Lung microvascular endothelial cell (primary cell): ENCODE results near the gene AKR1C1. TPM values are rescaled to one million over a fixed set of nuclear protein-coding genes. Genes with fewer than 3 reads are reported as not detected.
"Not testable (repeated sequence)": the region's sequence is repeated elsewhere in the genome, so short reads cannot be mapped to it uniquely, and the experiment has no call there.

ENCODE experiments used
- DNase-seq, 2 donors: peaks; one replicate each; pipeline versions ENCODE4 v3.0.0 to v3.0.0-alpha.2; 2010; ENCODE audit warnings: low read depth in 2 of 2
- total RNA-seq: library from RNA; depleted of rRNA; stranded (reverse); fragments of >200 nt; gene quantifications from 2 replicates; pipeline ENCODE4 v1.2.1, GENCODE V29; 2014

Gene AKR1C1
- total RNA-seq, result 8.7 and 18.7 TPM in 2 replicates

GRCh38 chr10:4962876-4963814 is at the start of gene AKR1C1:
TSS of gene AKR1C1 (plus strand) at chr10:4963415. CDS start at chr10:4963445, 30 bp downstream.
- DNase-seq, result peak in 1 of 2 donors; percentile 62

- no peak for DNase-seq
Measured at GRCh38 chr10:4914213-4914850, 48.9 kb upstream of the AKR1C1 start.

GRCh38 chr10:4916086-4916716 is 47.0 kb upstream of the AKR1C1 start:
- DNase-seq, result no peak

- no peak for DNase-seq
Measured at GRCh38 chr10:4918236-4918635, 45.0 kb upstream of the AKR1C1 start.

- DNase-seq, result not testable (repeated sequence)
Measured at GRCh38 chr10:4924482-4924881, 38.7 kb upstream of the AKR1C1 start.

GRCh38 chr10:4926400-4926799 is 36.8 kb upstream of the AKR1C1 start:
- no peak for DNase-seq

- no peak for DNase-seq
Measured at GRCh38 chr10:4931587-4931986, 31.6 kb upstream of the AKR1C1 start.

- DNase-seq, result no peak
Measured at GRCh38 chr10:4934391-4934987, 28.7 kb upstream of the AKR1C1 start.

GRCh38 chr10:4937346-4937745 is 25.9 kb upstream of the AKR1C1 start:
- DNase-seq, result no peak

GRCh38 chr10:4939224-4940072 is 23.8 kb upstream of the AKR1C1 start:
- DNase-seq, result peak in 1 of 2 donors; percentile 23

GRCh38 chr10:4940073-4940428 is 23.2 kb upstream of the AKR1C1 start:
- DNase-seq, result not testable (repeated sequence)

- DNase-seq, result not testable (repeated sequence)
Measured at GRCh38 chr10:4940909-4941308, 22.3 kb upstream of the AKR1C1 start.

- DNase-seq, result peak; percentile 53 to 88
Measured at GRCh38 chr10:4941540-4942330, 21.5 kb upstream of the AKR1C1 start.

- peak; percentile 51 to 86 for DNase-seq
Measured at GRCh38 chr10:4942931-4943330, 20.3 kb upstream of the AKR1C1 start.

GRCh38 chr10:4943416-4943815 is 19.8 kb upstream of the AKR1C1 start:
- DNase-seq, result not testable (repeated sequence)

GRCh38 chr10:4943821-4944220 is 19.4 kb upstream of the AKR1C1 start:
- peak in 1 of 2 donors; percentile 14 for DNase-seq

GRCh38 chr10:4944841-4945240 is 18.4 kb upstream of the AKR1C1 start:
- DNase-seq, result no peak

GRCh38 chr10:4945766-4946717 is 17.2 kb upstream of the AKR1C1 start:
- DNase-seq, result no peak
